ENCODE measurements around the gene GDF11.
"Not testable (repeated sequence)": the region's sequence is repeated elsewhere in the genome, so short reads cannot be mapped to it uniquely, and the experiment has no call there.

The GDF11 gene

DNA sequence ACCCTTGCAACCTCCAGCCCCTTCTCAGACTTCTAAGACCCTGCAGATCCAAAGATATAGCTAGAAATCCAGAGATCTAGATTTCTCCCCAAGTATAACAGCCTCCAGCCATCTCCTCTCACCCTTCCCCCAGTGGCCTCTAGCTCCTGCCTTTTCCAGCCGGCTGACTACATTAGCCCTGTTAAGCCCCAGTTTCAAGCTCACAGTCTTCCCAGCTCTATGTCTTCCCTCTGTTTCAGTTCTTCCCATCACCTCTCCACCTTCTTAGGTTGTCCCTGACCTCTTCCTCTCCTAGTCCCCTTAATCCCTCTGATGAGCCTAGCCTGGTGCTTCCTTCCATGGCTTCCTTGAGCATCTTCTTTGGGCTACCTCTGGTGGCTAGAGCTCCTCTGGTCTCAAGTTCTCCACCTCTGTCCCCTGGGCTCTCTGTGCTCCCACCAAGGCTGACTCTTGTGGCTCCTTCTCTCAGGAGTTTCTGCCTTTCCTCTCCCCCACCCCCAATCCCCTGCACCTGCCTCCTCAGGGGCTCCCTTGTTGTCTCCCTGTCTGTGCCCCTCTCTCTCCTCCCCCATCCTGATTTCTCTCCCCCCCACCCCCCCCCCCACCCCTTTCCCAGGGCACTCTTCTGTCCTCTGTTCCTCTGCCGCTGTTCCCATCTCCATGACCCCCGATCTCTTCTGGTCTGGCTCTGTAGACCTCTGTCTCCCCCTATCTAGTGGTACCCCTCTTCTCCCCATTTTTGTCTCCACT lies 816 bp upstream of the GDF11 start:
- DNase-seq (ENCODE audit: low read depth), result no peak

DNA sequence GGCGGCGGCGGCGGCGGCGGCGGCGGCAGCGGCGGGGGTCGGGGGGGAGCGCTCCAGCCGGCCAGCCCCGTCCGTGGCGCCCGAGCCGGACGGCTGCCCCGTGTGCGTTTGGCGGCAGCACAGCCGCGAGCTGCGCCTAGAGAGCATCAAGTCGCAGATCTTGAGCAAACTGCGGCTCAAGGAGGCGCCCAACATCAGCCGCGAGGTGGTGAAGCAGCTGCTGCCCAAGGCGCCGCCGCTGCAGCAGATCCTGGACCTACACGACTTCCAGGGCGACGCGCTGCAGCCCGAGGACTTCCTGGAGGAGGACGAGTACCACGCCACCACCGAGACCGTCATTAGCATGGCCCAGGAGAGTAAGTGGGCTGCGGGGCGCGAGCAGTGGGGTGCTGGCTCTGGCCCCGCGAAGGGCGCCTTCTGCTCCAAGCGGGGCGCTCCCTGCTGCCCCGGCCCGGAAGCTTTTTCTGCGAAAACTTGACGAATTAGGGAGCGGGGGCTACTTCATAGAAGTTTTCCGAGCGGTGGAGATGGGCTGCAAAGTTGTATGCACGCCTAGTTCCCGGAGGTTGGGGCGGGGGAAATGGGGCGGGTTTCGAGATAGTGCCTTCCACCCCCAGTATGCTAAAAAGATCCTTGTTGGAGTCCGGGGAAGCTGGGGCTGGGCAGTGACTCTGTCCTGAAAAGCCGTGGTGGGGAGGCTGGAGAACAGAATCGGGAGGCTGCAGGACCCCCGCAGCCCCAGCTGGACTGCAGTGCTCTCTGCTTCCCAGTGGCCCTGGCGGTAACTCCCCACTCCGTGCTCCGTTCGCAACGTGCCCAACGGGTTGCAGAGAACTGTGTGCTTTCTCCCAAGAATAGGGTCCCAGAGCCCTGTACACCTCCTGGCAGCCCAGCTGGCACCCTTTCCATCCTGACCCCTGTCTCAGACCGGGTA lies 751 bp downstream of the GDF11 start:
- DNase-seq (ENCODE audit: low read depth), result peak; percentile 68

DNA sequence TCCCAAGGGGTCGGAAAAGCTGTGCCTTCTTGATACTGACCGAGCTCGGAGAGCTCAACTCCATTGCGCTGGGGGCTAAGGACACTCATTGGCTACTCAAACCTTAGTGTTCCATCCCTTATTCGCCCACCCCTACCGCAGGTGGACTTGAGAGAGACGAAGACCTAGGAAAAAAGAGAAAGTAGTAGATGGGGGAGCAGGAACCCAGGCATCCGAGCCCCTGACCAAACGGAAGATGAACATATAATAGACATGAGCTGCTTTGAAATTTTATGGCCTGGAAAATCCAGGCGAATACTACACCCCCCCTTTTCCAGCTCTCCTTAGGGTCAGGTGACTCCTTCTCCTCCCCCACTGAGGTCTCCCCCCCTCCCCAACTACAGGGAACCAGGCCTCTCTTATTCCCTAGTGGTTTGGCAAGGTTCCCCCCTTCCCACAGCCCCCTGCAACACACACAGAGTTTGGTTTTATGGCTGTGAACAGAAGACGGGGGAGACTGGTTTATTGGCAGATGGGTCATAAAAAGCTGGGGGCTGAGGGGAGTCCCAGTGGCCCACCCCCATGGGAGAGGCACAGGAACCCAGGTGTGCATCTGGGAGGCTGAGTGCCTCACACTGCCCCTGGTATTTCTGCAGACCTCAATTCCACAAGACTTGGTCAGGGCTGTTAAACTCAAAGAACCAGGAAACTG lies 1.6 kb downstream of the GDF11 start:
- DNase-seq (ENCODE audit: low read depth), result no peak

DNA sequence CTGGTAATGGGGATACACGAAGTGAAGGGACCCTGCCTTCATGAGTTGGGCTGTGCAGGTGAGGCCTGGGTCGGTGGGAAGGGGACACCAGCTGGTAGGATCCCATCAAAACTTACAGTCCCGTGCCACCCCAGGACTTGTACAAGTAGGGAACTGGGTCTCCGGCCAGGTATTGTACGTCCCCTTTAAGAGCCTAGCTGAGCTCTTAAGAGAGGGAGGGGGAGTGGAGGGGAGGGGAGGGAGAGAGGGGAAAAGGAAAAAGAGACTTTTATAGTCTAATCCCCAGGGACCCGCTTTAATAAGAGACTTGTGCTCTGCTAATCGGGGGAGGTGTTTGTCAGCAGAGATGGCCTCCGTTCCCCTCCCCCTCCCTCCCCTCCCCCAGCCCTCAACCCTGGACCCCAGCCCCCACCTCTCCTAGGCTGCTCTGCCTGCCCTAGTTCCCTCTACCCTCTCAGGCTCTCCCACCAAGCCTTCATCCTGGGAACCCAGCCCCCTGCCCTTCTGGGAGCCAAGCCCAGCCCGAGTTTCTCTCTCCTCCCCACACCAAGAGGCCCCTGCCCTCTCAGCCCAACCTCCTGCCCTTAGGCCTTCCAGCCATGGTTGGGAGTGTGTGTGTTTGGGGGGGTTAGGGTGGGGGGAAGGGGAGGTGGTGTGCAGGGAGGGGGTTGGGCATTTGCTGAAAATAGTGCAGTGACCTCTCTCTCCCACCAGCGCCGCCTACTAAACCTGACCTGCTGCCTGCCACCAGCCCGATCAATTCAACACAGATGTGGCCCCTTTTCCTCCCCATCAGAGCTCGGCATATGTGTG lies 2.6 kb downstream of the GDF11 start:
- no peak for DNase-seq (ENCODE audit: low read depth)

GRCh38 chr12:55746174-55746912 lies 3.4 kb downstream of the GDF11 start:
- DNase-seq (ENCODE audit: low read depth), result peak; percentile 80

GRCh38 chr12:55746913-55747231 lies 4.0 kb downstream of the GDF11 start:
- DNase-seq (ENCODE audit: low read depth), result no peak

- DNase-seq (ENCODE audit: low read depth), result no peak
These were observed 5.5 kb downstream of the GDF11 start for GRCh38 chr12:55748230-55748993.

- DNase-seq (ENCODE audit: low read depth), result no peak
These were observed 12.3 kb downstream of the GDF11 start for GRCh38 chr12:55755246-55755645.

- no peak for DNase-seq (ENCODE audit: low read depth)
These were observed 14.8 kb downstream of the GDF11 start for GRCh38 chr12:55757701-55758100.

DNA sequence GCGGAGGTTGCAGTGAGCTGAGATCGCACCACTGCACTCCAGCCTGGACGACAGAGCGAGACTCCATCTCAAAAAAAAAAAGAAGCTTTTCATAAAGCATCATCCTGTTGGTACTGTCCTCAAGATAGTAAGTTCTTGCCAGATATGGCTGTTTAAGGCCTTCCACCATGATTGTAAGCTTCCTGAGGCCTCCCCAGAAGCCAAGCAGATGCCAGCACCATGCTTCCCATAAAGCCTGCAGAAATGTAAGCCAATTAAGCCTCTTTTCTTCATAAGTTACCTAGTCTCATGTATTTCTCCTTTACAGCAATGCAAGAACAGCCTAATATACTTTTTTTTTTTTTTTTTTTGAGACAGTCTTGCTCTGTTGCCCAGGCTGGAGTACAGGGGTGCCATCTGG lies 15.7 kb downstream of the GDF11 start:
- not testable (repeated sequence) for DNase-seq (ENCODE audit: low read depth)

DNA sequence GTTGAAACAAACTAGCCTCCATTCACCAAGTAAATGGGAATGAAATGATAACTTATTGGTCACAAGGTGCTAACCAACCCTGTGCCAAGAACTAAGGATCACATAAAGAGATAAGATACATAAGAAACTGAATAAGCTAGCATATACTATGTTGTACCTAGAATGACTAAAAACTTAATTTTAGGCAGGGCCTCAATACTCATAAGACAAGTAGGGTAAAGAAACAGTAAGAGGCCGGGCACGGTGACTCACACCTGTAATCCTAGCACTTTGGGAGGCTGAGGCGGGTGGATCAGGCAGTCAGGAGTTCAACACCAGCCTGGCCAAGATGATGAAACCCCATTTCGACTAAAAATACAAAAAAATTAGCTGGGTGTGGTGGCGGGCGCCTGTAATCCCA lies 17.7 kb downstream of the GDF11 start:
- no peak for DNase-seq (ENCODE audit: low read depth)

- no peak for DNase-seq (ENCODE audit: low read depth)
These were observed 19.7 kb downstream of the GDF11 start for GRCh38 chr12:55762646-55763045.

DNA sequence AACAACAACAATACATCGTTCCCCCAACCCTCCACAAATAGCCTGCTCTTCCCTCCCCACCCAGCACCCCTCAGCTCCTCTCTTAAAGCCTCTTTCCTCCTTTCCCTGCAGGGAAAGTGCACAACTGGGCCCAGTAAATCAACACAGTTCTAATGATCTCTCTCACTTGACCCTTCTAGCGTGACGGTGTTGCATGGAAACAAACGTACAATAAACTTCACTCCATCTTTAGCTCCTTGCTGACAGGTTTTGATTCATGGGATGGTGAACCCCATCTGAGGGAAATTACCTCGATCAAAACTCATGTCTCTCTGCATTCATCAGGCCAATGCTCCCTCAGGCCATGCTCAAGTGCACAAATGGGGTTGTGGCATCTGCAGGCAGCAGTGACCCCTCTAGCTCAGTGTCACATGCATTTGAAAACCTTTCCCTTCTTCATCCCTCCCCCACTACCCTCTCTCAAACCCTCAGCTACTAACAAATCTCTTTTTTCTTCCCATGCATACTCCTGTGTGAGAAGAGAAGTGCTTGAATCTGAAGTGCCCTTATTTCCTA lies 22.9 kb downstream of the GDF11 start:
- no peak for DNase-seq (ENCODE audit: low read depth)

- no peak for DNase-seq (ENCODE audit: low read depth)
These were observed 24.2 kb downstream of the GDF11 start for GRCh38 chr12:55767156-55767555.

DNA sequence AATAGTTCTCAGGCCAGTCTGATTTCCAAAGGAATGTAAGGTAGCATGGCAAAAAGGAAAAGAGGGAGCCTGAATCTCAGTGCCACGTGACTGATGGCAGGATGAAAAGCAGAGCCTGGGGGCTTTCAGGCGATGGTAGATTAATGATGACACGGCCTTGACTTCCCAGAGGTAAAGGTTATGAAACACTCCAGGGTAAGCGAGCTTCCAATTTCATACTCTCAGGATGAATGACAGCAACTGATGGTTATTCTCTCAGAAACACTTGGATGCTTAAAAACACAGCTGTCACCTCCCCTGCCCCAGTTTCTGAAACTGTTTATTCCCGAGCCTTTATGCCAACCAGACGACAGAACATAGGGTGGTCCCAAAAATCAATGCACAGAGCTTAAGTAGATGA lies 28.8 kb downstream of the GDF11 start:
- DNase-seq (ENCODE audit: low read depth), result no peak

- no peak for DNase-seq (ENCODE audit: low read depth)
These were observed 34.9 kb downstream of the GDF11 start for GRCh38 chr12:55777856-55778255.

DNA sequence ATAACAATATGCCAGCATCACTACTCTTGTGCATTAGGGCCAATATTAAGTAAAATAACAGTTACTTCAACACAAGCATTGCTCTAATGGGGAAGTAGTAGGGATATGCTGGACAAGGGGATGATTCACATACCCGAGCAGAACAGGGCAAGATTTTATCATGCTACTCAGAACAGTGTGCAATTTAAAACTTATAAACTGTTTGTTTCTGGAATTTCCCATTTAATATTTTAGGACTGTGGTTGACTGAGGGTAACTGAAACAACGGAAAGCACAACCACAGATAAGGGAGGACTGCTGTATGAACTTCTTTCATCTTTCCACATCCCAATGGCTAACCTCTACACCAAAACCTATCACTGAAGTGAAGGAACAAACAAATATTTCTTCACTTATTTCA lies 37.8 kb downstream of the GDF11 start:
- DNase-seq (ENCODE audit: low read depth), result peak; percentile 87

DNA sequence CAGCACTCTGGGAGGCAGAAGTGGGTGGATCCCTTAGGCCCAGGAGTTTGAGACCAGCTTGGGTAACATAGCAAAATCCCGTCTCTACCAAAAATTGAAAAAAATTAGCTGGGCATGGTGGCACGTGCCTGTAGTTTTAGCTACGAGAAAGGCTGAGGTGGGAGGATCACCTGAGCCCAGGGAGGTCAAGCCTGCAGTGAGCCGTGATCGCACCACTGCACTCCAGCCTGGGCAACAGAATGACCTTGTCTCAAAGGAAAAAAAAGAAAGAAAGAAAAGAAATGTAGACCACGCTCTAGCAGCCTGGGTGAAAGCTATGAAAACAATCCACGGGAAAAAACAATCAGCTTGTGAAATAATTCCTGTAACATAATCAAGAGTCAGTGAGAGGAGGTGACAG lies 45.6 kb downstream of the GDF11 start:
- DNase-seq (ENCODE audit: low read depth), result no peak

GRCh38 chr12:55789171-55789570 lies 46.2 kb downstream of the GDF11 start:
- peak; percentile 47 for DNase-seq (ENCODE audit: low read depth)

DNA sequence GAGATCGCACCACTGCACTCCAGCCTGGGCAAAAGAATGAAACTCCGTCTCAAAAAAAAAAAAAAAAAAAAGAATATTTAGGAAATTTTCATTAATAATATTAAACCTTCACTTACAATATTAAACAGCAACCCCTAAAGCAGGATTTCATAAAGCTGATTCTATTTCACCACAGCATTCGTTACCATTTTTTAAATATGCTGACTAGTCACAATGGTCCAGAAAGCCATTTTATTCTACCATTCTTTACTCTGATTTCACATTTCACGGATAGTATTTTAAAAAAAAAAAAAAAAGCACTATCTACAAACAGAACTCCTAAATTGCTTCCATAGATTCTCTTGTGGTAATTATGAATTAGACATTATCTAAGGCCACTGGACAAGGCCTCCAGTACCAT lies 47.0 kb downstream of the GDF11 start:
- DNase-seq (ENCODE audit: low read depth), result no peak

All from amniotic epithelial cell (primary cell).